Measurements from ENCODE around the gene FGFR4. TPM values are rescaled to one million over a fixed set of nuclear protein-coding genes. Genes with fewer than 3 reads are reported as not detected.

Gene FGFR4
- total RNA-seq, 4 donors from 2014 or later = 0.68 to 5.9 (median 1.9) TPM

- no peak for TF ChIP-seq CTCF (IDR thresholded peaks at IDR 0.05)
- TF ChIP-seq POLR2A (IDR thresholded peaks at IDR 0.05) = no peak
- no peak for DNase-seq
- Histone ChIP-seq H3K27ac (no peak overlapping the region), H3K27me3 (no peaks in the 10 kb centered on the region), H3K4me1 (peaks cover 0 to 59% (median 10%) of the 10 kb centered on the region in 3 donors), H3K36me3 (peaks cover 6 to 98% (median 9%) of the 10 kb centered on the region in 3 donors), H3K4me3 (no peak overlapping the region), H3K9me3 (no peaks in the 10 kb centered on the region)
- WGBS, 2 donors = 58 to 92% methylated on average over 3 of the region's 3 CpGs
- intact Hi-C loops (cut with DNase I) = no loop called here
These were observed 54.8 kb downstream of the FGFR4 start for GRCh38 chr5:177141496-177141895.

- Histone ChIP-seq H3K4me3 (no peak overlapping the region), H3K27me3 (no peaks in the 10 kb centered on the region), H3K36me3 (peaks cover 6 to 98% (median 9%) of the 10 kb centered on the region in 3 donors), H3K27ac (no peak overlapping the region), H3K4me1 (peaks cover 0 to 56% (median 5%) of the 10 kb centered on the region in 3 donors), H3K9me3 (no peaks in the 10 kb centered on the region)
- DNase-seq = no peak
- 44 to 70% methylated on average over 2 of the region's 2 CpGs for WGBS, 2 donors
- intact Hi-C loops (cut with DNase I) = no loop called here
- no peak for TF ChIP-seq POLR2A (IDR thresholded peaks at IDR 0.05)
- TF ChIP-seq CTCF (IDR thresholded peaks at IDR 0.05) = no peak
These were observed 55.4 kb downstream of the FGFR4 start for GRCh38 chr5:177142098-177142611.

GRCh38 chr5:177142778-177143177 is 56.1 kb downstream of the FGFR4 start:
- WGBS, 2 donors = 88 to 100% methylated on average over 1 of the region's 1 CpG
- no peaks in the 10 kb centered on the region for H3K27me3 ChIP-seq
- H3K4me1 ChIP-seq = peaks cover 0 to 54% (median 5%) of the 10 kb centered on the region in 3 donors
- peaks cover 6 to 99% (median 9%) of the 10 kb centered on the region in 3 donors for H3K36me3 ChIP-seq
- intact Hi-C loops (cut with DNase I) = no loop called here
- TF ChIP-seq POLR2A (IDR thresholded peaks at IDR 0.05) (no peak), CTCF (IDR thresholded peaks at IDR 0.05) (no peak)
- DNase-seq = no peak
- no peaks in the 10 kb centered on the region for H3K9me3 ChIP-seq
- H3K4me3 ChIP-seq = no peak overlapping the region
- H3K27ac ChIP-seq = no peak overlapping the region

- Histone ChIP-seq H3K27me3 (no peaks in the 10 kb centered on the region), H3K4me1 (peaks cover 0 to 16% (median 0%) of the 10 kb centered on the region in 3 donors), H3K36me3 (peaks cover 10 to 100% (median 11%) of the 10 kb centered on the region in 3 donors), H3K4me3 (no peak overlapping the region), H3K9me3 (no peaks in the 10 kb centered on the region), H3K27ac (no peak overlapping the region)
- WGBS, 2 donors = 77 to 87% methylated on average over 17 of the region's 17 CpGs
- intact Hi-C loops (cut with DNase I) = no loop called here
- no peak for TF ChIP-seq POLR2A (IDR thresholded peaks at IDR 0.05)
- TF ChIP-seq CTCF (IDR thresholded peaks at IDR 0.05) = no peak
- no peak for DNase-seq
These were observed 60.4 kb downstream of the FGFR4 start for GRCh38 chr5:177146891-177147638.

Other genes starting within 250 kb of the FGFR4 start
- gene HK3, start 187.6 kb upstream of the FGFR4 start, total RNA-seq = 1 to 10 TPM in 3 of 4 donors, not detected in 1; 1.3 to 5.7 (median 2.1) TPM
- gene UIMC1, start 80.1 kb upstream of the FGFR4 start, total RNA-seq = 10 to 100 TPM; 10.3 to 38.1 (median 15.6) TPM
- gene ZNF346, start 64.2 kb upstream of the FGFR4 start, total RNA-seq = 10 to 100 TPM; 11.4 to 17.0 (median 13.3) TPM
- gene NSD1, start 46.9 kb downstream of the FGFR4 start, total RNA-seq = 10 to 100 TPM; 24.0 to 39.5 (median 32.2) TPM
- gene RAB24, start 216.8 kb downstream of the FGFR4 start, total RNA-seq = 10 to 100 TPM; 24.0 to 74.4 (median 49.8) TPM
- 100 to 1,000 TPM in 2 of 4 donors, 10 to 100 TPM in 2; 88.7 to 184 (median 108) TPM for gene PRELID1, start 216.9 kb downstream of the FGFR4 start, total RNA-seq
- gene MXD3, start 225.0 kb downstream of the FGFR4 start, total RNA-seq = 10 to 100 TPM in 2 of 4 donors, 1 to 10 TPM in 2; 7.4 to 15.3 (median 9.5) TPM

Measured in esophagus squamous epithelium (tissue), 5 donors.